NCI-H2171 (cell line): ENCODE measurements around the gene CYP4F11.
"Not testable (repeated sequence)": the region's sequence is repeated elsewhere in the genome, so short reads cannot be mapped to it uniquely, and the experiment has no call there.

Experiments
- DNase-seq: peaks from one replicate; lab custom pipeline; 2025; lab: John Stamatoyannopoulos, UW

The CYP4F11 gene

DNA sequence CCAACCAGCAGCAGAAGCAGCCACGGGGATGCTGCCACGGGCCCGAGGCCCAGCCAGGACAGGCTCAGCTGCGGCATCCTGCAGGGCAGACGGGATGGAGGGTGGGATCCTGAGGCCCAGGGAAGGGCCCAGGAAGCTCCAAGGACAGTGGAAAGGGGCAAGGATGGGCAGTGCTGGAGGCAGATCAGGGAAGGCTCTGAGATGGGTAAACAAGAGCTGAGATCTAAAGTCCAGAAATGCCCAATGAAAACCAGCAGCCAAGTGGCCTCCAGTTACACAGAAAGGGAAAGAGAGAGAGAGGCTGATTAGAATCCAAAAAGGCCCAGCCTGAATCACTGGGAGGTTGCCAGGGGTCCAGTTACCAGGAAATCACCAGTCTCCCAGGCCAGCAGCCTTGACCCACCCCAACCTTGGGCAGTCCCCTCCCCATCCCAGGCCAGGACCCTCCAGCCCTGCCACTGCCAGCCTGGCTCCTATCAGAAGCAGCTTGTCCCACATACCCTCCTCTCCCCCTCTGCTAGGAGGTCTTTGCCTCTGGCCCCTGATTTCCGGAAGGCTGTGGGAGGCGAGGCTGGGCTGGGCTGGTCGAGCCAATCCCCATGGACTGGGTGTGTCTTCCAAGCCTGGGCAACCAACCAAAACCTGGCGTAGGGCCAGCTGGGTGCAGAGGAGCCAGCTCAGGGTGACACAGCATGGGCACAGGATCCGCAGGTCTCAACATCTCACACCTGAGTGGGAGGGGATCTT is at the start of gene CYP4F11:
Gene CYP4F11, minus strand, starts transcription at position 198 of the 747 bp plus-strand sequence. Its CDS starts 121 bp downstream, at position 77.
- DNase-seq = no peak

- DNase-seq = no peak
These were observed 45.0 kb upstream of the CYP4F11 start for GRCh38 chr19:15979293-15979692.

- DNase-seq = no peak
These were observed 43.4 kb upstream of the CYP4F11 start for GRCh38 chr19:15977690-15978089.

DNA sequence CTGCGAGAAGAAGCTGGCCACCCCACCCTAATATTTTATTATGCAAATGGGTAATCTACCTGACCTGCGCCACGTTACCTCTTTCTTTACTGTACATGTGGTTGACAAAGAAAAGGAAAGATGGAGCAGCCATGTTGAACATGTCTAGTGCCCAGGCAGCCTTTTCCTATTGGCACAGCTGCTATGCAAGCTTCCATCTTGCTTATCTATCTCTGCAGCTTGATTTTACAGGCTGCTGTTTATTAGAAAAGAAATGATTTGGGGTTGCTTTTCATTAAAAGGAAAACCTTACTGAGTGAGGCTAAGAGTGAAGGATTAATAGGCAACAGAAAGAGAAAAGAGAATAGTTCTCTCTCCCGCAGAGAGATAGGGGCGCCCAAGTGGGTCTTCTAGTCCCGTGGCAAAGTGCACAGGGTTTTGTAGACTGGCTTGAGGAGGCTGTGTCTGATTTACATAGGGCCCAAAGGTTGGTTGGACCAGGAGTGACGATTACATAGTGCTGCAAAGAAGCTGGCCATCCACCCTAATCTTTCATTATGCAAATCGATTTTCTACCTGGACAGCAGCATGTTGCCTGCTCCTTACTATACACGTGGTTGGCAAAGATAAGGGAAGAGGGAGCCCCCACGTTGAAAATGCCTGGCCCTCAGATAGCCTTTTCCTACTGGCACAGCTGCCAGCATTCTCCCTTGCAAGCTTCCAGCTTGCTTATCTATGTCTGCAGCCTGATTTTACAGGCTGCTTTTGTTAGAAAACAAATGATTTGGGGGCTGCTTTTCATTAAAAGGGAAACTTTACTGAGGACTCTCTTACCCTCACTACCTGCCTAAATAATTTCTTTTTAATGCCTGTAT is 42.7 kb upstream of the CYP4F11 start:
- no peak for DNase-seq

DNA sequence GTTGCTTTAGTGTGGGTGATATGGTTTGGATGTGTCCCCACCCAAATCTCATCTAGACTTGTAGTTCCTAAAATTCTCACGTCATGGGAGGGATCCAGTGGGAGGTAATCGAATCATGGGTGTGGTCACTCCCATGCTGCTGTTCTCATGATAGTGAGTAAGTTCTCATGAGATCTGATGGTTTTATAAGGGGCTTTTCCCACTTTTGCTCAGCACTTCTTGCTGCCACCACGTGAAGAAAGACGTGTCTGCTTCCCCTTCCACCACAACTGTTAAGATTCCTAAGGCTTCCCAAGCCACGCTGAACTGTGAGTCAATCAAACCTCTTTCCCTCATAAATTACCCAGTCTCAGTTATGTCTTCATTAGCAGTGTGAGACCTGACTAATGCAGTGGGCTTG is 40.5 kb upstream of the CYP4F11 start:
- no peak for DNase-seq

DNA sequence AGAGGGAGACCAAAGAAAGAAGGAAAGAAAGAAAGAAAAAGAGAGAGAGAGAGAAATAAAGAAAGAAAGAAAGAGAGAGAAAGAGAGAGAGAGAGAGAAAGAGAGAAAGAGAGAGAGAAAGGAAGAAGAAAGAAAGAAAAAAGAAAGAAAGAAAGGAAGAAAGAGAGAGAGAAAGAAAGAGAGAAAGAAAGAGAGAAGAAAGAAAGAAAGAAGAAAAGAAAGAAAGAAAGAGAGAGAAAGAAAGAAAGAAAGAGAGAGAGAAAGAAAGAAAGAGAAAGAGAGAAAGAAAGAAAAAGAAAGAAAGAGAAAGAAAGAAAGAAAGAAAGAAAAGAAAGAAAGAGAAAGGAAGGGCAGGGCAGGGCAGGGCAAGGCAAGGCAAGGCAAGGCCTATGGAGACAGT is 37.7 kb upstream of the CYP4F11 start:
- DNase-seq = not testable (repeated sequence)

DNA sequence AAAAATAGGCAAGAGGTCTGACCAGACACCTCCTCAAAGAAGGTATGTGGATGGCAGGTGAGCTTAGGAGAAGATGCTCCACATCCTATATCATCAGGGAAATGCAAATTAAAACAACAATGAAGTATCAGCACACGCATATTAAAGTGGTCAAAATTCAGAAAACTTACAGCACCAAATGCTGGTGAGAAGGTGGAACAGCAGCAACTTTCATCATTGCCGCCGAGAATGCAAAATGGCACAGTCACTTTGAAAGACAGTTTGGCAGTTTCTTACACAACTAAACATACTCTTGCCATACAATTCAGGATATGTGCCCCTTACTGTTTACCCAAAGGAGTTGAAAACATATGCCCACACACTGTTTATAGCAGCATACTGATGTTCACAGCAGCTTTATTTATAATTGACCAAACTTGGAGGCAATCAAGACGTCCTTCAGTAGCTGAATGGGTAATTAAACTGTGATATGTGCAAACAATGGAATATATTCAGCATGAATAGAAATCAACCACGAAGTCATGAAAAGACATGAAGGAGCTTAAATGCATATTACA is 37.0 kb upstream of the CYP4F11 start:
- DNase-seq = no peak

- no peak for DNase-seq
These were observed 29.9 kb upstream of the CYP4F11 start for GRCh38 chr19:15964231-15964630.

- no peak for DNase-seq
These were observed 28.0 kb upstream of the CYP4F11 start for GRCh38 chr19:15962319-15962718.

GRCh38 chr19:15954820-15955219 is 20.5 kb upstream of the CYP4F11 start:
- no peak for DNase-seq

- no peak for DNase-seq
These were observed 14.1 kb upstream of the CYP4F11 start, which contains the start of gene OR10H4 for GRCh38 chr19:15948223-15949058. OR10H4 (plus strand) TSS chr19:15949008; CDS start chr19:15949008, 0 bp downstream.

GRCh38 chr19:15945301-15945700 is 11.0 kb upstream of the CYP4F11 start:
- no peak for DNase-seq

- DNase-seq = no peak
These were observed 10.1 kb upstream of the CYP4F11 start for GRCh38 chr19:15944401-15944800.

GRCh38 chr19:15937771-15938170 is 3.4 kb upstream of the CYP4F11 start:
- no peak for DNase-seq

DNA sequence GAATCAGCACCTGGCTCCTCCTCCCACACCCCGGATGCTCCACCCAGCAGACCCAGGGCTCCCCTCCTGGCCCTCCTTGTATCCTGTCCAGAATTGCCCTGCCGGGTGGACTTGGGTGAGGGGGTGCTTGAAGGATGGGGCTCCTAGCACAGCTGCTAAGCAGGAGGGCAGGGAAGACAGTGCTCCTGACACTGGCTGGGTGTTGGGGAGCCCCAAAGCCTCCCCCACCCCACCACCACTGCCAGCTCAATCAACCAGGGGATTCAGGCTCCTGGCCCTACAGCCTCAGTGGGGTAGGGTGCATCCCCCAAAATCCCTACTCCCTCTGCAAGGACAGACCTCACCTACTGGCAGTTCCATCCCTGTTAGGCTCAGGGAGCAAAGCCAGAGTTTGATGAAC is 2.6 kb upstream of the CYP4F11 start:
- no peak for DNase-seq

DNA sequence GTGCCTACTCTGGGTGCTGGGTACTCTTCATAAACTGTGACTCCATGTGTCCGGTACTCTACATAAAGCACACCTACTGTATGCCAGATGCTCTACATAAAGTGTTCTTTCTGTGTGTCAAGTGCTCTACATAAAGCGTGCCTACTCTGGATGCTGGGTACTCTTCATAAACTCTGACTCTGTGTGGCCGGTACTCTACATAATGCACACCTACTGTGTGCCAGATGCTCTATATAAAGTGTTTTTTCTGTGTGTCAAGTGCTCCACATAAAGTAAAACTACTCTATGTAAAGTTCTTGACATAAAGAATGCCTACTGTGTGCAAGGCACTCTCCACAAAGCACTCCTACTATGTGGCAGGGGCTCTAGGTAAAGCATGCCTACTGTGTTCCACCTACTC is 1.8 kb upstream of the CYP4F11 start:
- DNase-seq = no peak

GRCh38 chr19:15935167-15935702 is 906 bp upstream of the CYP4F11 start:
- DNase-seq = no peak

DNA sequence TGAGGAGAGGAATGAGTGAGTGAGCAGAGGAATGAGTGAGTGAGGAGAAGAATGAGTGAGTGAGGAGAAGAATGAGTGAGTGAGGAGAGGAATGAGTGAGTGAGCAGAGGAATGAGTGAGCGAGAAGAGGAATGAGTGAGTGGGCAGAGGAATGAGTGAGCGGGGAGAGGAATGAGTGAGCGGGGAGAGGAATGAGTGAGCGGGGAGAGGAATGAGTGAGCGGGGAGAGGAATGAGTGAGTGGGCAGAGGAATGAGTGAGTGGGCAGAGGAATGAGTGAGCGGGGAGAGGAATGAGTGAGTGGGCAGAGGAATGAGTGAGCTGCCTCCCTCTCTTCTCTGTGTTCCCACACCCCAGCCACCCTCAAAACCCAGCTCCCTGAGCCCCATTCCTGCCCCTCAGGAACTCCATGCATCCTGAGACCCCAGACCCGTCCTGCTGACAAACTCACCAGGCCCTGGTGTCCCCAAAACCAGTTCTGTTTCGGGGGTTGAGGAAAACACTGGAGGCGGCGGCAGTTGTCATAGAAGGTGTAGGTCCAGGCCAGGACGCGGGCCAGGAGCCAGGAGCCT is 483 bp downstream of the CYP4F11 start:
- DNase-seq = not testable (repeated sequence)

- DNase-seq = no peak
These were observed 6.0 kb downstream of the CYP4F11 start for GRCh38 chr19:15928321-15928720.

- no peak for DNase-seq
These were observed 7.8 kb downstream of the CYP4F11 start for GRCh38 chr19:15926484-15926883.

DNA sequence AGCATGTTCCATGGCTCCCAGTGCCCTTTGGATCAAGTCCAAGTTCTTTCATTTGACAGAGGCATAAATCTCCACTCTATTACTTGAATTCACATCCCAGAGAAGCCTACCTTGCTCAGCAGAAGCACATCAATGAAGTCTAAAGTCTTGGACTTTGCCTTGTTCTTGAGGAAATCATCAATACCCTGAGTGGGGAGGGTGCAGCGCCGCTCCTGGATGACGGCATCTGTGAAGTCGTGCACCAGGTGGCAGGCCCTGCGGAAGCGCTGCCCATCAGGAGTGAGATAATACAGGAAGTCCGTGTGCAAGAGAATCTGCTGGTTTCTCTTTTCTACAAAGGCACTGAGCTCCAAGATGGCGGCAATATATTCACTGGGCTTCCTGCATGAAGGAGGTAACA is 10.6 kb downstream of the CYP4F11 start:
- DNase-seq = no peak
